IPS DF 6.9 (cell line): ENCODE results near the gene ZGPAT.

Source experiments
- DNase-seq: peaks from one replicate; pipeline ENCODE4 v3.0.0-alpha.2; 2013; ENCODE audit warnings: low read depth, low spot score
- H3K27ac ChIP-seq: one replicate; pipeline ENCODE4 v1.5.1; 2013; ENCODE audit warnings: low read length, control low read depth
- H3K27me3 ChIP-seq: 2 replicates; pipeline ENCODE4 v1.6.1; 2013; ENCODE audit warnings: mild to moderate bottlenecking, low read length; ENCODE audit not compliant: control insufficient read depth, insufficient read depth
- H3K36me3 ChIP-seq: 2 replicates; pipeline ENCODE4 v1.6.1; 2013; ENCODE audit warnings: low read length; ENCODE audit not compliant: control insufficient read depth, insufficient read depth
- H3K4me1 ChIP-seq: 2 replicates; pipeline ENCODE4 v1.6.1; 2013; ENCODE audit warnings: low read length; ENCODE audit not compliant: control insufficient read depth, insufficient read depth
- H3K4me3 ChIP-seq: 2 replicates; pipeline ENCODE4 v1.5.1; 2013; ENCODE audit warnings: mild to moderate bottlenecking, low read length
- H3K9me3 ChIP-seq: 2 replicates; pipeline ENCODE4 v1.6.1; 2013; ENCODE audit warnings: low read length, inconsistent platforms; ENCODE audit not compliant: control insufficient read depth, insufficient read depth
- WGBS: extraction: QIAGEN DNeasy Blood & Tissue Kit; methylation state at CpG from one replicate; pipeline ENCODE4 v1.1.7; 2013; ENCODE audit warnings: mixed read lengths, missing lambda C conversion rate; ENCODE audit not compliant: insufficient read length, insufficient coverage; 5-methylcytosine and 5-hydroxymethylcytosine counted together

Gene ZGPAT

DNA sequence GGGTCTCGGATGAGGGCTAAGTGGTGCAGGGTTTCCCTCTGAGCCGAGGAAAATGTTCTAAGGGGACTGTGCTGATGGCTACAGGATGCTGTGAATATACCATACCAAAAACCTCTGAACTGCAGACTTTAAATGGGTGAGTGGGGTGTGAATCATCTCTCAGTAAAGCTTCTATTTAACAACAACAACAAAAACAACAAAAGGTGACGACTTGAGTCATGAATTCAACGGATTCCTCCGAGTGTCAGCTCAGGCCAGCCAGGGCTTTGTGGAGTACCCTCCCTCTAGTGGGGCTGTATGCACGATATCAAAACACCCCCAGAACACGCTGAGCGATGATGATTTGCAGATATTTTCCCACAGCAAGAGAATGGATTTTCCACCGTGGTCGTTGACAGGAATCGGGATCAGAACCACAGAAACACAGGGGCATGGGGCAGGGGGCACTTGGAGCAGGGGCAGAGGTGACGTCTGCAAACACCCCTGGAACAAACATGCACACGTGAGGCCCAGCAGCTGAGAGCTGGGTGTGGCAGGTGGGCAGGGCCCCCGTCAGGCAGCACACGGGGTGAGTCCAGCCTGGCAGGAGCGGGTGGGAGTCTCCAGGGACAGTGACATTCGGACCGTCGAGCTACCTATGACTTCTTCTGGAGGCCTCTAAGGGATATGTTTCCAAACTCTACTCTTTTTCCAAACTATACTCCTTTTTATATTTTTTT, 70.4 kb downstream of the ZGPAT start:
- Histone ChIP-seq H3K4me1 (peaks cover 1% of the 10 kb centered on the region; the same call in 1 of the 2 replicates), H3K36me3 (no peaks in the 10 kb centered on the region), H3K9me3 (no peaks in the 10 kb centered on the region), H3K27ac (no peak overlapping the region), H3K27me3 (no peaks in the 10 kb centered on the region), H3K4me3 (no peak overlapping the region)
- no peak for DNase-seq
- WGBS = no CpG with 5 or more reads among the region's 19 CpGs

DNA sequence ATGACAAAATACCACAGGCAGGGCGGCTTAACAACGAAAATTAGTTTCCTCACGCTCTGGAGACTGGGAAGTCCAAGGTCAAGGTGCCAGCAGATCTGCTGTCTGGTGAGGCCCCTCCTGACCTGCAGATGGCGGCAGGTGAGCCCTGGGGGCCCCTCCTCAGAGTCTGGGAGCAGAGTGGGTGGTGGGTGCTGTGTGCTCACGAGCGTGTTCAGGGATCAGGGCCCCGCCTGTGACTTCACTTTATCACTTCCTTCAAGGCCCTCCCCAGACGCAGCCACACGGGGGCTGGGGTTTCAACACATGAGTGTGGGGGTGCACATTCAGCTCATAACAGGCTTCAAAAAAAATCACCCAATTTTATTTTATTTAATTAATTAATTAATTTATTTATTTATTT, 71.0 kb downstream of the ZGPAT start:
- WGBS = no CpG with 5 or more reads among the region's 9 CpGs
- no peaks in the 10 kb centered on the region for H3K27me3 ChIP-seq

GRCh38 chr20:63781181-63781580, 73.3 kb downstream of the ZGPAT start:
- Histone ChIP-seq H3K27ac (no peak overlapping the region), H3K36me3 (no peaks in the 10 kb centered on the region), H3K4me1 (no peaks in the 10 kb centered on the region), H3K27me3 (no peaks in the 10 kb centered on the region), H3K9me3 (no peaks in the 10 kb centered on the region), H3K4me3 (no peak overlapping the region)
- no peak for DNase-seq
- no CpG with 5 or more reads among the region's 14 CpGs for WGBS

More for the DNA sequence above, 71.0 kb downstream of the ZGPAT start:
- no peak for DNase-seq
- no peak overlapping the region for H3K4me3 ChIP-seq
- H3K4me1 ChIP-seq = peaks cover 1% of the 10 kb centered on the region; the same call in 1 of the 2 replicates
- H3K36me3 ChIP-seq = no peaks in the 10 kb centered on the region
- no peaks in the 10 kb centered on the region for H3K9me3 ChIP-seq
- H3K27ac ChIP-seq = no peak overlapping the region

DNA sequence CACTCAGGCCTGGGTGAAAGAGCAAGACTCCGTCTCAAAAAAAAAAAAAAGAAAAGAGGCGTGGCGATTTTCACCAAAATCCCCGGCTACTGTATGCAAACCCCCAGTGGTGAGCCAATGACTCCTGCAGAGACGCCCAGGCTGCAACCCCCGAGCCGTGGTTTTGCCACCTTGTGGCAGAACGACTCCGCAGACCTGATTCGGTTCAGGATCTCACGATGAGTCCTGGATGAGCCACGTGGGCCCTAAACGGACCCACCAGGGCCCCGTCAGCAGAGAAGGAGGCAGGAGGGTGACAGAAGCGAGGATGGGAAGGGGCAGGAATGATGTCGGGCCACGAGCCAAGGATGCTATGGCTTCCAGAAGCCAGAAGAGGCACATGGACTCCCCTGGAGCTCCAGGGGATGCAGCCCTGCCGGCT, 74.2 kb downstream of the ZGPAT start:
- Histone ChIP-seq H3K27ac (no peak overlapping the region), H3K4me1 (no peaks in the 10 kb centered on the region), H3K9me3 (no peaks in the 10 kb centered on the region), H3K27me3 (no peaks in the 10 kb centered on the region), H3K4me3 (no peak overlapping the region), H3K36me3 (no peaks in the 10 kb centered on the region)
- DNase-seq = no peak
- WGBS = no CpG with 5 or more reads among the region's 18 CpGs

GRCh38 chr20:63782521-63782971, 74.7 kb downstream of the ZGPAT start:
- no peak for DNase-seq
- no CpG with 5 or more reads among the region's 12 CpGs for WGBS
- Histone ChIP-seq H3K9me3 (no peaks in the 10 kb centered on the region), H3K4me1 (no peaks in the 10 kb centered on the region), H3K4me3 (no peak overlapping the region), H3K27me3 (no peaks in the 10 kb centered on the region), H3K27ac (no peak overlapping the region), H3K36me3 (no peaks in the 10 kb centered on the region)

- no peak for DNase-seq
- H3K4me1 ChIP-seq = no peaks in the 10 kb centered on the region
- WGBS = no CpG with 5 or more reads among the region's 16 CpGs
These were observed 76.1 kb downstream of the ZGPAT start for GRCh38 chr20:63783970-63784369.

GRCh38 chr20:63785691-63786131, 77.9 kb downstream of the ZGPAT start:
- Histone ChIP-seq H3K4me1 (no peaks in the 10 kb centered on the region), H3K36me3 (peaks cover 5% of the 10 kb centered on the region), H3K9me3 (no peaks in the 10 kb centered on the region), H3K4me3 (no peak overlapping the region), H3K27ac (no peak overlapping the region), H3K27me3 (no peaks in the 10 kb centered on the region)
- DNase-seq = no peak
- no CpG with 5 or more reads among the region's 14 CpGs for WGBS

More at GRCh38 chr20:63783970-63784369, 76.1 kb downstream of the ZGPAT start:
- H3K4me3 ChIP-seq = no peak overlapping the region
- H3K27me3 ChIP-seq = no peaks in the 10 kb centered on the region
- no peaks in the 10 kb centered on the region for H3K36me3 ChIP-seq
- H3K9me3 ChIP-seq = no peaks in the 10 kb centered on the region
- H3K27ac ChIP-seq = no peak overlapping the region
